Stimulated activated CD4-positive, alpha-beta T cell treated with anti-CD3 and anti-CD28 coated beads, Interleukin-2, amount 100 ng/mL, for 4 hours (primary cell): ENCODE results near the gene CADPS.

Experiments
- DNase-seq: peaks from one replicate; pipeline ENCODE4 v3.0.0-alpha.2; 2020; ENCODE audit warnings: low read depth

CADPS gene

DNA sequence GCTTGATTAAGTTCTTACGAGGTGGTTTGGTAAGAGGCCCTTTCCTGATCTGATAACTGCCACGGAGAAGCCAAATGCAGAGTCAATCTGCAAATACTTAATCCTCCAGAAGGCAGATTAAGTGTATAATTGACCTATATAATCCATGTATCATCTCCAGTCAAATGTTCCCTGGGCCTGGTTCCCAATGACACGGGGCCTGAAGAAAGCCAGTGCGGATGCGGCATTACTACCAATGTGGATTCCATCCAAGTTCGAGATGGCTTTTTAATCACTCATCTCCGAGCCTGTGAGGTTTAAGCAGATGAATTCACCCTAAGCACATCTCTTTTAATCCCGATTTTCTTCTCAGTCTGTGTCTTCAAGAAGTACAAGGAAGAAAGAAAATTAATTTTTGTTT lies 441.8 kb downstream of the CADPS start:
- no peak for DNase-seq

DNA sequence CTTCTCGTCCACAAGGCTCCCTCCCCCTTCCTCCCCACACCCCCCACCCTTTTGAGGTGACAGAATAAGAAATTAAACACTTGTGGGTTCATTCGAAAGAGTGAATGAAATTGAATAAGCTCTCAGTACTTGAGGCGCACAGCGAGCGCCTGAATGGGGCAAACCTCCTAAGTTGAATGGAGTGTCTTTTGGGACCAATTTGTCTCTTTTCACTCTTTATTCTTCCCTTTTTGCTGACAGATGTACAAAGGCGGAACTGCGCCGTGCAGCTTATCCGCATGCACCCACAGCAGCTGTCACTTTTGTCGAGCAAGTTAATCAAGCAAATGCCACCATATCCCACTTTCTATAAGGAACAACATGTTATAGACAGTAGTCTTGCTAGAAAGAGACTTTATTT lies 454.0 kb downstream of the CADPS start:
- DNase-seq, result no peak

GRCh38 chr3:62416144-62416543 lies 459.1 kb downstream of the CADPS start:
- DNase-seq, result no peak

DNA sequence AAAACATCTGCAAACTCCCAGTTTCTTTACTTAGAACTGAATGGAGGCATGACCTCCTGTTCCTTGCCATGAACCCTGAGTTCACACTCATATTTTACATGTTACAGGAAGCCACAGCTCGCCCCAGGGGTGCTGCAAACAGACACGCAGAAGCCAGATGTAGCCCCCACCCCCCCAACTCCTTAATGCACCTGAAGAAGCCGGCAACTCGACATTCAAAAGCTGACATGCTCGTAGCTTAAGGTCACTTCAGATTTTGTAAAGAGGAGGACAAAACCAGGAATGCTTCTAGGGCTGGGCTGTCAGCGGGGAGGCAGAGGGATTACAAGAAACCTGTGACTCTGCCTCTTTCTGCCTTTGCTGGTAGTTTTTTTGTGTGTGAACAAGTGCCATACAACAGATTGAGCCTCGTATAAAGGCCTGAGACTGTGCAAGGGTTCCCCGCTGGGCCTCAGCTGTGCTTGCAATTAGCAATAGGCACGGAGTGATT lies 459.9 kb downstream of the CADPS start:
- no peak for DNase-seq

- DNase-seq, result no peak
These were observed 460.4 kb downstream of the CADPS start for GRCh38 chr3:62414786-62415185.

DNA sequence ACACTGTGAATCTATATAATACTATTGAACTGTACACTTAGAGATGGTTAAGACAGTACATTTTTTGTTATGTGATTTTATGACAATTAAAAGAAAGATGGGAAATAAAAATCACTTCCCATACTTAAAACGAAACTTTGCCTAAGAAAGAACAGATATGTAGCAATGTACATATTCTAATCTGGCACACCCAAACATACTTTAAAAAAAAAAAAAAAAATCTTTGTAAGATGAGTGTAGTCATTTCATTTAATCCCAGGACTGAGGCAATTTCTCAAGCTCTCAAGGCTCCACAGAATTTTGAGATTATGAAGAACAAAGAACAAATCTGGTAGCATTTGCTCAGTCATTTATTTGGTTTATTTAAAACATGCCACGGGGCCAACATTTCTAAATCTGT lies 461.5 kb downstream of the CADPS start:
- no peak for DNase-seq

GRCh38 chr3:62406945-62407344 lies 468.3 kb downstream of the CADPS start:
- DNase-seq, result no peak

DNA sequence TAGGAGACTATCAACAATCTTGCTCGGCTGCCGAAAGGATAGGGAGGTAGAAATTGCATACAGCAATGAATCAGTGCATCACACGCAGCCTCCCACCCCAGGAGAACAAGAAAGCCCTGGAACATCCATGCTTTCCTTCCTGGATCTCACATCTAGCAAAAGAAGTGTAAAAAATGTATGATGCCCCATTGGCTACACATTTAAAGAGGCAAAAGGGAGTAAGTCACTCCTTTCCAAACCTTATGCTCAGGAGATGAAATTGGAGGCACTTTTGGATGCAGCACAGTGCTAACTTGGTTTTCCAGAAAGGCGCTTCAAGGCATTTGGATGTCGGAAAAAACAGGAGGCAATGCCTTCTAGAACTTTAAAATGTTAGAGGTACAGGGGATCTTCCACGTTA lies 469.6 kb downstream of the CADPS start:
- DNase-seq, result no peak

DNA sequence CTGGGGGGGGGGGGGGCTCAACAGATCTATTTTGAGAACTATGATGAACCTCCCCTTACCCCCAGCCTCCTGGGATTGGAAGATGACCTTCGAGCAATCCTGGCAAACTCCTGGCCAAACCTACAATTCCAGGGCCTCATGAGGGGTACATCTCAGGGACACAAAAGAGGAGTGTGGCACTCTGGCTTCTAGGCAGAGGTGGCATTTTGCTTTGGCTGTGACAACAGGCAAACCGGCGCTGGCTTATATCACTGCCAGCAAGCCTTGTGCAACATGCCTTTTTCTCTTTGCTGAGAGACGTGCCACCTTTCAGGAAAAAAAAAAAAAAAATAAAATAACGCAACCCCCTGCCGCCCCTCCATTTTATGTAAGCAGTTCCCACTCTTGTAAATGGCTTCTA lies 470.1 kb downstream of the CADPS start:
- no peak for DNase-seq

DNA sequence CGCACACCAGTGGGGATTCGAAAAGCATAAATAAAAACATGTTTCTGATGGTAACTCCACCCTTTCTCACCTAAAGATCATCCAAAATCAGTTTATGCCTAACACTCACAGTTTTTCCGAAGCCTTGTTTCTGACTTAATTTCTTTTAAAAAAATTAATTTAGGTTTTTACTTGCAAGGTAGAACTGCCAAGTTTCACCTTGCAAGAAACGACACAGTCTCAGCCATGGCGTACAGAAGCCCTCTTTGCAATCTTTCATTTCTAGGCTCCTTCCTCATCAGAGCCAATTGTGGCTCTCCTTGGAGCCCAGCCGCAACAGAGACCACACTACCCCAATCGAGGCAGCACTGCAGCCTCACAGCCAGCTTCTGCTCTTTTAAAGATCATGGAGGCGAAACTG lies 470.9 kb downstream of the CADPS start:
- no peak for DNase-seq

- no peak for DNase-seq
These were observed 471.5 kb downstream of the CADPS start for GRCh38 chr3:62403765-62404164.

DNA sequence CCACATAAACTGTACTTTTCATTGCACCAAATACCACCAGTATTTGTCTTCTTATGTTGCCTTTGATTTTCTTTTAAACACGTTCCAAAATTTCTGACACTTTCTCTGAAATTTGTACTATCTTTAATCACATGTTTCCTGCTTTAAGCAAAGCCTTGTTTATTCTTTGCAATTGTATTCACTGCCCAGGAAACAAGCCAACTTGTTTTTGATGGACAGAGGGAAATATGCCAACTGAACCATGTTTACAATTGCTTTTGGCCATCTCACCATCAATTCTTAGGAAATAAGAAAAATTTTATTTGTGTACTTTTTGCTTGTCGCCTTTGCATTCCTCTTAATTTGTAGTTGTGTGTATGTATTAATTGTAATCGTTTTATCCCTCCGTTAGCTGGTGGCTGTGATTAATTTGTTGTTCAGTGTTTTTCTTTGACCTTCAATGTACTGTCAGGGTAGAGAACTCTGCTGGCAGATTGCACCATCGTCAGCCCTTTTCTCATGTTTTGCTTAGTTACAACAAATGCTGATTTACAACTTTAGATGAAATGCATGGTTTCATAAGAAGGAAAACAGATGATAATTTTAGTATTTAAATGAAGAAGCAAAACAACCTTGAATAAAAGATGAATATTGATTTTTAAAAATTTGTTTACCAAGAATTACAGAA lies 482.5 kb downstream of the CADPS start:
- no peak for DNase-seq

DNA sequence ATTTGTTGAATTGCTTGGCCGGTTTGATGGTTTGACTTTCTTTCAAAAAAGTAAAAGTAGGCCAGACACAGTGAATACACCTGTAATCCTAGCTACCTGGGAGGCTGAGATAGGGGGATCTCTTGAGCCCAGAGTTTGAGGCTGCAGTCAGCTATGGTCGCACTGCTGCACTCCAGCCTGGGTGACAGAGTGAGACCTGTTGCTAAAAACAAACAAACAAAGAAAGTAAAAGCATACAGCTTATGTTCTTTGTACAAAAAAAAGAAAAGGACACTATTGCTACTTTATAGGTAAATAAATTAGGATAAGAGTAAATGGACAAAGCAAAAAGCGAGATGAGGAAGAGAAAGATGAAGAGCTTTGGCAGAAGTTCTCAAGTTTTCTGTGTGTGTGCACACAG lies 488.0 kb downstream of the CADPS start:
- DNase-seq, result no peak

- DNase-seq, result no peak
These were observed 495.9 kb downstream of the CADPS start for GRCh38 chr3:62379321-62379798.

DNA sequence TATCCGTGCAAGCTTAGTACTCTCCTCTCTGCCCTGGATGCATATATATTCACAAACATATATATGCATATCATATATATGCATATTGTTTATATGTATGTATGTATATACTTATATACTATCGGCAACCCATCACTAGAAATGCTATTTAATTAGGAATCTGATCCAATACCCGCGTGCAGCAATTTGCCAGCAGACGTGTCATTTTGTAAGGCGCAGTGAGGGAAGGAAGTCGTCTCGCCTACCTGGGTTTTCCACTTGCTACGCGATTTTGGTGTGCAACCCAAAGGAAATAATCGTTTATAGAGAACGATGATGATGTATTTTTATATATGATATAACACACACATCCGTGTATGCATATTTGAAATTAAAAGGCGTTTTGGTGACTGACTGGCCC lies 496.3 kb downstream of the CADPS start:
- no peak for DNase-seq

- DNase-seq, result no peak
These were observed 496.9 kb downstream of the CADPS start for GRCh38 chr3:62378311-62378789.

DNA sequence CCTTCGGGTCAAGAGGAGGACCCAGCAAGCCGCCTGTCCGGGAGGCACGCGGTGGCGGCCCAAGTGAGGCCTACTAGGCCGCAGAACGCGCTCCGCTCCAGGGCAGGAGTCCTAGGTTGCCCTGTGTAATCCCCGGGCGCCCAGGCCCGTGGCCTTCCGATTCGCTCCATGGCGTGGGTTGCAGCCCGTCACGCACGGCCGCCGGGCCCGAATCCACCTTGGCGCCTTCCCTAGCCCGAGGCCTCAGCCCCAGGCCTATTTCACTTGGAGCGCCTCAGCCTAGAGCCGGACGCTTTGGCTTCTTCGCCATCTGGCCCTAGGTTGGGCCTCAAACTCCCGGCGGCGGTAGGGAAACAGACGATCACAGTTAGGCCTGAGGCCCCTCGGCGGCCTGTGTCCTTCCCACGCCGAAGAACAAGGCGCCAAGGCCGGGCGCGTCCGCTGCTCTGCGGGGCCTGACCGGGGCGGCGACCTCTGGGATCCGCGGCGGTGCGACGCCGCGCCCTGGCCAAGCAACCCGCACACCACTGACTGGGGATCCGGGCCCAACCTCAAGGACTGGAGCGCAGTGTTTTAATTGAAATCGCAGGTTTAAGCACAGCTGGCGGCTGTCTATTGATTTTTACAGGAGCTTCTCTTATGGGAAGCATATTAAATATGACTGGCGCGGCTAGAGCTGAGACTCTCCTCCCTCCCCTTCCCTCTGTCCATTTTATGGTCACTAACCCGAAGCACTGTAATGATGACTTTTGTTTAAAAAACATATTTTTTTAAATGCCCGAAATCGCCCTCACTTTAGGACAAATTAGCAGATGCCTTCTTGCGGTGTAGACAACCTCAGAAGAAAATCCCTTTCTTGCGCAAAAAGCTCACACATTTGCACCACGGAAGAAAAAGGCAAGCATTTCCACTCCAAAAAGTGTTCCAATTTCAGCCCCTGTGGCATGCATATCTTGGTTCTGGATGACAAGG lies 498.0 kb downstream of the CADPS start:
- no peak for DNase-seq

- no peak for DNase-seq
These were observed 498.8 kb downstream of the CADPS start for GRCh38 chr3:62376454-62376720.

GRCh38 chr3:62375655-62376453 lies 499.4 kb downstream of the CADPS start:
- no peak for DNase-seq

- DNase-seq, result no peak
These were observed 500.6 kb downstream of the CADPS start for GRCh38 chr3:62374341-62375218.

DNA sequence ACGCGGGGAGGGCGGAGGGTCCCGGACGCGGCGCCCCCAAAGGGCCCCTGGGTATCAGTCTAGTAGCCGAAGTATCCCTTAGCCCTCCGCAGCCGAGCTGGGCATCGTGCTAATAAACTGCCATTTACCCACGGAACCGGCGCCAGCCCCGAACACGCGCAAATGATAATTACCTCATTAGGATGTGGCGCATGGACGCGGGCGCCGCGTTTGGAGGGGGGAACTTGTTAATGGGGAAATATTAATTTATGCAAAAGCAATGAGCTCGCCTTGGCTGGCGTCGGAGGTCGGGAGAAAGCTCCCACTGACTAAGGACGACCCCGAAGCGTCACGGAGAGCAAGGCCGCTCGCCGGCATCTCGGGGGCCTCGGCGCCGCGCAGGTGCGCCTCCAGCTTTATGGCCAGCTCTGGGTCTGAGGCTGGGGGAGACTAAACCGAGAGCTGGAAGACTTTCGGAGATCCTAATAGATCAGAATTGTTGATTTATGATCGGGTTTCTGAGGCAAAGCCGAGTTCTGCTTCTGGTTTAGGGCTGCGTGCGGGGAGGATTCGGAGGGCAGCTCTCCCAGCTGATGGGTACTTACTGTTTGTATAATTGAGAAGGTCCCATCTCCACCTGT lies 501.4 kb downstream of the CADPS start:
- no peak for DNase-seq
